Tibial nerve (tissue), 4 donors: ENCODE measurements around the gene CTBP2. TPM values are rescaled to one million over a fixed set of nuclear protein-coding genes. Genes with fewer than 3 reads are reported as not detected.

ENCODE experiments used
- DNase-seq, 2 donors: peaks; one replicate each; pipeline ENCODE4 v3.0.0-alpha.2; 2019; ENCODE audit warnings: low spot score in 2 of 2
- H3K27ac ChIP-seq, 4 donors: fragments of 200-600 bp; sonication (generic) in 3 of 4; one replicate each; pipeline ENCODE4 v1.5.1; 2017 to 2019; ENCODE audit warnings: mild to moderate bottlenecking in 1 of 4
- H3K27me3 ChIP-seq, 2 donors: fragments of 200-600 bp; sonication (generic) in 1 of 2; one replicate each; pipeline versions ENCODE4 v1.5.1 to v1.6.0; 2017 to 2019
- H3K36me3 ChIP-seq, 3 donors: fragments of 200-600 bp; sonication (generic); one replicate each; pipeline ENCODE4 v1.5.1; 2018 to 2019
- H3K4me1 ChIP-seq, 4 donors: fragments of 200-600 bp; sonication (generic) in 3 of 4; one replicate each; pipeline ENCODE4 v1.5.1; 2017 to 2019
- H3K4me3 ChIP-seq, 4 donors: fragments of 200-600 bp; sonication (generic) in 3 of 4; one replicate each; pipeline ENCODE4 v1.5.1; 2017 to 2019; ENCODE audit warnings: mild to moderate bottlenecking in 1 of 4, moderate library complexity in 1 of 4
- H3K9me3 ChIP-seq, 4 donors: fragments of 200-600 bp; sonication (generic) in 3 of 4; one replicate each; pipeline ENCODE4 v1.5.1; 2017 to 2019
- CTCF ChIP-seq, 5 experiments: fragments of 200-600 bp in 3 of 5; fragments of 450-650 bp in 2 of 5; sonication (generic) in 3 of 5; IDR thresholded peaks; one replicate each; pipeline ENCODE4 v1.5.1; 2016 to 2019; ENCODE audit warnings: antibody characterized with exemption in 5 of 5, mild to moderate bottlenecking in 3 of 5, moderate library complexity in 2 of 5
- EP300 ChIP-seq, 2 donors: sonication (generic); formaldehyde crosslinking; IDR thresholded peaks; one replicate each; pipeline ENCODE4 v1.6.1; 2017; ENCODE audit warnings: antibody characterized with exemption in 2 of 2, mild to moderate bottlenecking in 1 of 2
- POLR2A ChIP-seq, 2 donors: fragments of 450-650 bp; IDR thresholded peaks; one replicate each; pipeline ENCODE4 v1.6.1; 2017; ENCODE audit warnings: antibody characterized with exemption in 2 of 2, mild to moderate bottlenecking in 2 of 2, moderate library complexity in 2 of 2
- WGBS, 2 donors: methylation state at CpG; one replicate each; pipeline ENCODE4 v1.1.5; 2018; 5-methylcytosine and 5-hydroxymethylcytosine counted together
- total RNA-seq, 4 donors: library from RNA; depleted of rRNA; stranded (reverse); fragments of >200 nt; gene quantifications; one replicate each; pipeline ENCODE4 v1.1.0, GENCODE V29; 2016

The CTBP2 gene
- total RNA-seq, 4 donors from 2014 or later = 40.4 to 97.9 (median 62.3) TPM

- 68 to 72% methylated on average over 25 of the region's 25 CpGs for WGBS, 2 donors
- H3K4me1 ChIP-seq = peaks cover 0 to 38% (median 3%) of the 10 kb centered on the region in 4 donors
- TF ChIP-seq EP300 (IDR thresholded peaks at IDR 0.05) (no peak), POLR2A (IDR thresholded peaks at IDR 0.05) (no peak), CTCF (IDR thresholded peaks at IDR 0.05) (no peak)
- H3K36me3 ChIP-seq = peaks cover 0 to 12% (median 0%) of the 10 kb centered on the region in 3 donors
- H3K9me3 ChIP-seq = no peaks in the 10 kb centered on the region
- H3K27me3 ChIP-seq = no peaks in the 10 kb centered on the region
- H3K4me3 ChIP-seq = no peak overlapping the region
- DNase-seq = no peak
- H3K27ac ChIP-seq = no peak overlapping the region
These were observed 22.5 kb downstream of the CTBP2 start for GRCh38 chr10:125137601-125138438.

- peaks cover 0 to 27% (median 3%) of the 10 kb centered on the region in 4 donors for H3K4me1 ChIP-seq
- no peak overlapping the region for H3K4me3 ChIP-seq
- DNase-seq = no peak
- H3K9me3 ChIP-seq = peaks cover 0 to 6% (median 0%) of the 10 kb centered on the region in 4 donors
- peaks cover 0 to 21% (median 0%) of the 10 kb centered on the region in 3 donors for H3K36me3 ChIP-seq
- H3K27me3 ChIP-seq = no peaks in the 10 kb centered on the region
- no peak overlapping the region for H3K27ac ChIP-seq
- no peak for TF ChIP-seq POLR2A (IDR thresholded peaks at IDR 0.05)
- TF ChIP-seq EP300 (IDR thresholded peaks at IDR 0.05) = no peak
- TF ChIP-seq CTCF (IDR thresholded peaks at IDR 0.05) = no peak
- 77 to 96% methylated on average over 2 to 4 of the region's 4 CpGs for WGBS, 2 donors
These were observed 24.3 kb downstream of the CTBP2 start for GRCh38 chr10:125136087-125136486.

GRCh38 chr10:125135771-125136035 is 24.7 kb downstream of the CTBP2 start:
- H3K36me3 ChIP-seq = peaks cover 0 to 25% (median 0%) of the 10 kb centered on the region in 3 donors
- 91 to 100% methylated on average over 3 to 6 of the region's 6 CpGs for WGBS, 2 donors
- no peak for TF ChIP-seq POLR2A (IDR thresholded peaks at IDR 0.05)
- peaks cover 0 to 27% (median 3%) of the 10 kb centered on the region in 4 donors for H3K4me1 ChIP-seq
- no peak overlapping the region for H3K27ac ChIP-seq
- H3K9me3 ChIP-seq = peaks cover 0 to 6% (median 0%) of the 10 kb centered on the region in 4 donors
- H3K27me3 ChIP-seq = no peaks in the 10 kb centered on the region
- DNase-seq = no peak
- H3K4me3 ChIP-seq = no peak overlapping the region

GRCh38 chr10:125134916-125135770 is 25.2 kb downstream of the CTBP2 start:
- Histone ChIP-seq H3K9me3 (peaks cover 0 to 6% (median 0%) of the 10 kb centered on the region in 4 donors), H3K4me3 (no peak overlapping the region), H3K36me3 (peaks cover 0 to 30% (median 0%) of the 10 kb centered on the region in 3 donors), H3K4me1 (peaks cover 0 to 27% (median 3%) of the 10 kb centered on the region in 4 donors), H3K27ac (no peak overlapping the region), H3K27me3 (no peaks in the 10 kb centered on the region)
- TF ChIP-seq POLR2A (IDR thresholded peaks at IDR 0.05) (no peak), EP300 (IDR thresholded peaks at IDR 0.05) (no peak), CTCF (IDR thresholded peaks at IDR 0.05) (no peak)
- 81 to 84% methylated on average over 18 to 20 of the region's 20 CpGs for WGBS, 2 donors
- no peak for DNase-seq

GRCh38 chr10:125134483-125134848 is 25.9 kb downstream of the CTBP2 start:
- Histone ChIP-seq H3K4me1 (peaks cover 0 to 27% (median 3%) of the 10 kb centered on the region in 4 donors), H3K4me3 (no peak overlapping the region), H3K36me3 (peaks cover 0 to 31% (median 0%) of the 10 kb centered on the region in 3 donors), H3K27ac (no peak overlapping the region), H3K27me3 (no peaks in the 10 kb centered on the region), H3K9me3 (peaks cover 0 to 6% (median 0%) of the 10 kb centered on the region in 4 donors)
- WGBS, 2 donors = 89 to 93% methylated on average over 4 to 11 of the region's 11 CpGs
- no peak for DNase-seq
- no peak for TF ChIP-seq CTCF (IDR thresholded peaks at IDR 0.05)
- TF ChIP-seq EP300 (IDR thresholded peaks at IDR 0.05) = no peak
- TF ChIP-seq POLR2A (IDR thresholded peaks at IDR 0.05) = no peak
